Ovary (tissue), 9 donors: ENCODE data around the gene HLA-DQA2. TPM values are rescaled to one million over a fixed set of nuclear protein-coding genes. Genes with fewer than 3 reads are reported as not detected.

Experiments used
- DNase-seq, 5 donors: peaks; one replicate each; pipeline ENCODE4 v3.0.0-alpha.2; 2019 to 2020
- H3K27ac ChIP-seq, 2 donors: fragments of 200-600 bp; one replicate each; pipeline versions ENCODE4 v1.5.1 to v1.8.0; 2019 to 2022
- H3K27me3 ChIP-seq: fragments of 200-600 bp; one replicate; pipeline ENCODE4 v1.8.0; 2022
- H3K36me3 ChIP-seq: fragments of 200-600 bp; sonication (generic); one replicate; pipeline ENCODE4 v1.5.1; 2019
- H3K4me1 ChIP-seq: one replicate; pipeline ENCODE4 v1.8.1; 2013; ENCODE audit warnings: mild to moderate bottlenecking, moderate library complexity; ENCODE audit not compliant: insufficient read depth
- H3K4me3 ChIP-seq: fragments of 200-600 bp; sonication (generic); one replicate; pipeline ENCODE4 v1.5.1; 2017
- H3K9me3 ChIP-seq, 2 donors: fragments of 200-600 bp in 1 of 2; sonication (generic) in 1 of 2; one replicate each; pipeline versions ENCODE4 v1.5.1 to v1.8.1; 2013 to 2019; ENCODE audit warnings: mild to moderate bottlenecking in 1 of 2, moderate library complexity in 1 of 2
- EP300 ChIP-seq: sonication (generic); formaldehyde crosslinking; IDR thresholded peaks from one replicate; pipeline ENCODE4 v1.6.1; 2017; ENCODE audit warnings: antibody characterized with exemption
- POLR2A ChIP-seq: fragments of 450-650 bp; IDR thresholded peaks from one replicate; pipeline ENCODE4 v1.6.1; 2017; ENCODE audit warnings: antibody characterized with exemption, mild to moderate bottlenecking, moderate library complexity
- WGBS, 3 donors: extraction: QIAGEN DNeasy Blood & Tissue Kit in 1 of 3; methylation state at CpG; one replicate each; pipeline versions ENCODE4 v1.1.5 to v1.1.7; 2013 to 2017; 5-methylcytosine and 5-hydroxymethylcytosine counted together
- intact Hi-C, 4 donors: fragments of 100-400 bp; cut with DNase I; formaldehyde crosslinking; loops; one replicate each; pipeline versions ENCODE4 v1.11.0 to v1.15.1; 2022 to 2023
- microRNA-seq, 3 donors: library from miRNA; unstranded; fragments of <30 nt; microRNA quantifications; one replicate each; pipeline versions ENCODE4 to v1.2.0, GENCODE V29; 2019 to 2020
- polyA plus RNA-seq, 2 donors: library from polyadenylated mRNA; stranded (reverse); fragments of 200-250 nt in 1 of 2; fragments of 350-450 nt in 1 of 2; fragmentation: Illumina TruSeq in 1 of 2; extraction: RNeasy Lipid Tissue Mini Kit (QIAGEN cat#74804) in 1 of 2; gene quantifications; one replicate each; pipeline ENCODE4 v1.2.3, GENCODE V29; 2013 to 2014
- small RNA-seq: library from RNA; depleted of rRNA; stranded (forward); fragments of <200 nt; gene quantifications from one replicate; pipeline ENCODE3, GENCODE V24; 2016
- total RNA-seq, 7 donors: library from RNA; depleted of rRNA in 2 of 7; stranded (reverse); fragments of >200 nt in 2 of 7; fragmentation: NEBNext Ultra II Directional in 3 of 7; extraction: Animal tissue kit (Norgen Biotek cat#: 25700) in 3 of 7; gene quantifications; one replicate each; pipeline versions ENCODE4 v1.1.0 to v1.2.4, GENCODE V29; 2016 to 2023
- TF ChIP-seq, protein P1 (sequence below), 3 donors: fragments of 450-650 bp in 2 of 3; fragments of 200-600 bp in 1 of 3; IDR thresholded peaks; one replicate each; pipeline versions ENCODE4 v1.5.1 to v1.8.0; 2016 to 2022; ENCODE audit warnings: antibody characterized with exemption in 3 of 3, mild to moderate bottlenecking in 1 of 3
- donor health status: DM: no; HTN: no; CAD: no; lungs with moderate emphysema.
- donor health status: DM: no; HTN: no; CAD: no.
- donor health status: Bipolar disorder and iron deficiency.
- donor health status: DM: yes; HTN: yes; CAD: no.
- donor health status: DM: no; HTN: no; CAD: no.
- donor health status: DM: yes; HTN: yes; CAD: no.

The HLA-DQA2 gene
- total and polyA plus RNA-seq, 9 donors, result 0.66 to 29.3 (median 1.5) TPM; not detected in 4

DNA sequence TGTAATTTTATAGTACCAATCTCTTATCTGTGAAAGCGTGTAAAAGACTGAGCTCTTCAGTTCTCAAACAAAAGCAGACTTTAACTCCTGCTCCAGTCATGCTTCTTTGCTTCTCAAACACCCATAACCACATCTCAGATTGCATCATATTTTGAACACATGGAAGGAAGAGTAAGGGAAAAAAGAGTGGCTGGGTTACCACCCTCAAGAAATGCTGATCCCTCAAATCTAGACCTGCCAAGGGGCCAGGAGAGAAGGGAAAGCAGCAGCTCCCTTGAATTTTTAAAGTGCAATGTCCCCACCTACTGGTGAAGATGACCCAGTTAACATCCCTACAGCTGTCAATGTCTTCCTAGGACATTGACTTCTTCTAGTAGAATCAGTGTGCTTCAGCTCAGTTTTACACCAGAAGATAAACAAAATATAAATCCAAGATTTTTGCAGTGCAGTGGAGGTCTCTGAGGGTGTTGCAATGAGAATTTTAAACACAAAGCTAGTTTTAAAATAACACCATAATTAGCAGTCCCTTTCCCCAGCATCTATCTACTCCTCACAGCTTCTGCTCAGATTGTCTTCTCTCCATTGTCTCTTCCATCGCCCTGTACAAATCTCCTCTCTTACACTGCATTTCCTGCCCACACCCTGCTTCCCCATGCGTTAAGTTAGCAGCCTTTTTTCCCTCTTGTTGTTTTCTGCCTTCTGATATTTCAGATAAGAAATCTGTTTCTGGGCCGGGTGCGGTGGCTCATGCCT is 44.8 kb downstream of the HLA-DQA2 start:
- Histone ChIP-seq H3K27me3 (no peaks in the 10 kb centered on the region), H3K27ac (no peak overlapping the region), H3K4me1 (no peaks in the 10 kb centered on the region), H3K4me3 (no peak overlapping the region), H3K36me3 (no peaks in the 10 kb centered on the region), H3K9me3 (no peaks in the 10 kb centered on the region)
- 32 to 43% (median 41%) methylated on average over 5 of the region's 5 CpGs for WGBS, 3 donors
- intact Hi-C loops, result no loop called here
- DNase-seq, result peak in 1 of 5 donors; percentile 22
- TF ChIP-seq POLR2A (no peak), EP300 (no peak)
- TF ChIP-seq, protein P1, sequence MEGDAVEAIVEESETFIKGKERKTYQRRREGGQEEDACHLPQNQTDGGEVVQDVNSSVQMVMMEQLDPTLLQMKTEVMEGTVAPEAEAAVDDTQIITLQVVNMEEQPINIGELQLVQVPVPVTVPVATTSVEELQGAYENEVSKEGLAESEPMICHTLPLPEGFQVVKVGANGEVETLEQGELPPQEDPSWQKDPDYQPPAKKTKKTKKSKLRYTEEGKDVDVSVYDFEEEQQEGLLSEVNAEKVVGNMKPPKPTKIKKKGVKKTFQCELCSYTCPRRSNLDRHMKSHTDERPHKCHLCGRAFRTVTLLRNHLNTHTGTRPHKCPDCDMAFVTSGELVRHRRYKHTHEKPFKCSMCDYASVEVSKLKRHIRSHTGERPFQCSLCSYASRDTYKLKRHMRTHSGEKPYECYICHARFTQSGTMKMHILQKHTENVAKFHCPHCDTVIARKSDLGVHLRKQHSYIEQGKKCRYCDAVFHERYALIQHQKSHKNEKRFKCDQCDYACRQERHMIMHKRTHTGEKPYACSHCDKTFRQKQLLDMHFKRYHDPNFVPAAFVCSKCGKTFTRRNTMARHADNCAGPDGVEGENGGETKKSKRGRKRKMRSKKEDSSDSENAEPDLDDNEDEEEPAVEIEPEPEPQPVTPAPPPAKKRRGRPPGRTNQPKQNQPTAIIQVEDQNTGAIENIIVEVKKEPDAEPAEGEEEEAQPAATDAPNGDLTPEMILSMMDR (IDR thresholded peaks at IDR 0.05), result peak in 2 of 3 donors; percentile 14 to 23

DNA sequence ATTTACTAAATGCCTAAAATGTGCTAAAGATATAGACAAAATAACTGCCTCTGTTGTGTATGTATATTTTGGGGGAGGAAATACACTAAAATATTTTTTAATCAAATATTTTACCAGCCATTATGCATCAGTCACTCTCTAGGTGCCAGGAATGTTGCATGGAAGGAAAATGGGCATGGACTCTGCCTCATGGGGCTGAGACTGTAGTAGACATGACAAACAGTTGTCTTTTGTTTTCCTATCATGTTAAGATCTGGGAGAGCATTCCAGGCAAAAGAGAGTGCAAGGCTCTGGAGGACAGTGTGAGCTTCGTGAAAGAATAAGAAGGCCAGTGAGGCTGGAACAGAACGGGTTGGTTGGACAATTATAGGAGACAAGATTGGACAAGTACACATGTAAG is 49.1 kb downstream of the HLA-DQA2 start:
- no peak overlapping the region for H3K27ac ChIP-seq
- no peak for DNase-seq
- no peak overlapping the region for H3K4me3 ChIP-seq
- TF ChIP-seq EP300, result no peak
- TF ChIP-seq, protein P1 (IDR thresholded peaks at IDR 0.05), result no peak
- no peak for TF ChIP-seq POLR2A
- no peaks in the 10 kb centered on the region for H3K36me3 ChIP-seq
- no peaks in the 10 kb centered on the region for H3K27me3 ChIP-seq
- WGBS, 3 donors, result 38 to 72% (median 55%) methylated on average over 2 of the region's 2 CpGs
- no peaks in the 10 kb centered on the region for H3K4me1 ChIP-seq
- intact Hi-C loops, result loop anchor here in 3 of 4 donors (10.0 kb wide), 1 partner anchor 376 kb away; no protein-coding TSS in a partner anchor
- no peaks in the 10 kb centered on the region for H3K9me3 ChIP-seq

- WGBS, 3 donors, result 62 to 69% (median 64%) methylated on average over 3 of the region's 3 CpGs
- no peaks in the 10 kb centered on the region for H3K27me3 ChIP-seq
- no peak for DNase-seq
- H3K4me1 ChIP-seq, result no peaks in the 10 kb centered on the region
- no peak overlapping the region for H3K4me3 ChIP-seq
- no peak overlapping the region for H3K27ac ChIP-seq
- H3K36me3 ChIP-seq, result no peaks in the 10 kb centered on the region
- intact Hi-C loops, result loop anchor here in 3 of 4 donors (10.0 kb wide), 1 partner anchor 378 kb away; no protein-coding TSS in a partner anchor
- no peaks in the 10 kb centered on the region for H3K9me3 ChIP-seq
- no peak for TF ChIP-seq POLR2A
- no peak for TF ChIP-seq EP300
- TF ChIP-seq, protein P1 (IDR thresholded peaks at IDR 0.05), result no peak
These were observed 51.8 kb downstream of the HLA-DQA2 start for GRCh38 chr6:32792901-32793435.

GRCh38 chr6:32794510-32794909 is 53.3 kb downstream of the HLA-DQA2 start:
- intact Hi-C loops, result loop anchor here in 3 of 4 donors (10.0 kb wide), 1 partner anchor 380 kb away; no protein-coding TSS in a partner anchor
- Histone ChIP-seq H3K27ac (no peak overlapping the region), H3K9me3 (no peaks in the 10 kb centered on the region), H3K36me3 (no peaks in the 10 kb centered on the region), H3K27me3 (no peaks in the 10 kb centered on the region), H3K4me3 (no peak overlapping the region), H3K4me1 (no peaks in the 10 kb centered on the region)
- no peak for TF ChIP-seq EP300
- no peak for TF ChIP-seq POLR2A
- TF ChIP-seq, protein P1 (IDR thresholded peaks at IDR 0.05), result no peak
- WGBS, 3 donors, result 37 to 86% (median 83%) methylated on average over 2 of the region's 2 CpGs
- no peak for DNase-seq

Small RNA genes within 50 kb of the gene (microRNA-seq; reads per million reads assigned to microRNA genes)
- gene MIR3135B, result 0 reads per million in 3 donors

Small RNA genes within 50 kb of the gene (small RNA-seq; reads per million reads assigned to genes)
- not detected for gene MIR3135B

Other genes starting within 250 kb of the HLA-DQA2 start
- gene HLA-DRB5, start 211.1 kb upstream of the HLA-DQA2 start, total RNA-seq, result 100 to 1,000 TPM in 1 of 7 donors, 10 to 100 TPM in 4, under 1 TPM in 2; 0.72 to 113 (median 16.5) TPM
- gene HLA-DRB5, start 211.1 kb upstream of the HLA-DQA2 start, polyA plus RNA-seq, result 10 to 100 TPM in 1 of 2 donors, under 1 TPM in 1; 0.41 to 61.4 TPM
- 100 to 1,000 TPM in 2 of 7 donors, 10 to 100 TPM in 5; 16.4 to 136 (median 62.1) TPM for gene HLA-DRB1, start 151.5 kb upstream of the HLA-DQA2 start, total RNA-seq
- 10 to 100 TPM; 47.9 to 95.9 TPM for gene HLA-DRB1, start 151.5 kb upstream of the HLA-DQA2 start, polyA plus RNA-seq
- 10 to 100 TPM in 4 of 7 donors, 1 to 10 TPM in 2, under 1 TPM in 1; 0.72 to 20.9 (median 10.1) TPM for gene HLA-DQA1, start 104.0 kb upstream of the HLA-DQA2 start, total RNA-seq
- gene HLA-DQA1, start 104.0 kb upstream of the HLA-DQA2 start, polyA plus RNA-seq, result 10 to 100 TPM; 10.8 to 44.8 TPM
- 10 to 100 TPM in 3 of 7 donors, 1 to 10 TPM in 3, under 1 TPM in 1; 0.36 to 22.2 (median 7.7) TPM for gene HLA-DQB1, start 74.7 kb upstream of the HLA-DQA2 start, total RNA-seq
- 10 to 100 TPM in 1 of 2 donors, 1 to 10 TPM in 1; 2.5 to 28.5 TPM for gene HLA-DQB1, start 74.7 kb upstream of the HLA-DQA2 start, polyA plus RNA-seq
- 1 to 10 TPM in 2 of 7 donors, under 1 TPM in 3, not detected in 2; 0.33 to 3.7 (median 0.66) TPM for gene HLA-DQB2, start 22.1 kb downstream of the HLA-DQA2 start, total RNA-seq
- gene HLA-DQB2, start 22.1 kb downstream of the HLA-DQA2 start, polyA plus RNA-seq, result 1 to 10 TPM in 1 of 2 donors, not detected in 1; 3.1 TPM
- 1 to 10 TPM in 2 of 7 donors, under 1 TPM in 4, not detected in 1; 0.28 to 4.6 (median 0.73) TPM for gene HLA-DOB, start 75.6 kb downstream of the HLA-DQA2 start, total RNA-seq
- gene HLA-DOB, start 75.6 kb downstream of the HLA-DQA2 start, polyA plus RNA-seq, result 1 to 10 TPM in 1 of 2 donors, under 1 TPM in 1; 0.24 to 1.6 TPM
- gene TAP2, start 97.3 kb downstream of the HLA-DQA2 start, total RNA-seq, result 10 to 100 TPM in 6 of 7 donors, 1 to 10 TPM in 1; 8.9 to 23.8 (median 18.6) TPM
- 10 to 100 TPM; 13.9 to 16.5 TPM for gene TAP2, start 97.3 kb downstream of the HLA-DQA2 start, polyA plus RNA-seq
- 10 to 100 TPM; 28.9 to 44.8 (median 36.0) TPM for gene PSMB8, start 102.7 kb downstream of the HLA-DQA2 start, total RNA-seq
- gene PSMB8, start 102.7 kb downstream of the HLA-DQA2 start, polyA plus RNA-seq, result 100 to 1,000 TPM in 1 of 2 donors, 10 to 100 TPM in 1; 62.2 to 103 TPM
- gene TAP1, start 112.3 kb downstream of the HLA-DQA2 start, total RNA-seq, result 10 to 100 TPM; 17.7 to 30.7 (median 23.3) TPM
- gene TAP1, start 112.3 kb downstream of the HLA-DQA2 start, polyA plus RNA-seq, result 10 to 100 TPM; 22.7 to 48.4 TPM
- 10 to 100 TPM in 6 of 7 donors, 1 to 10 TPM in 1; 9.5 to 28.3 (median 20.4) TPM for gene PSMB9, start 112.8 kb downstream of the HLA-DQA2 start, total RNA-seq
- 10 to 100 TPM; 23.6 to 30.7 TPM for gene PSMB9, start 112.8 kb downstream of the HLA-DQA2 start, polyA plus RNA-seq
- 10 to 100 TPM in 6 of 7 donors, 1 to 10 TPM in 1; 4.3 to 39.1 (median 12.0) TPM for gene HLA-DMB, start 199.6 kb downstream of the HLA-DQA2 start, total RNA-seq
- gene HLA-DMB, start 199.6 kb downstream of the HLA-DQA2 start, polyA plus RNA-seq, result 10 to 100 TPM; 11.0 to 70.0 TPM
- 10 to 100 TPM in 6 of 7 donors, 1 to 10 TPM in 1; 5.7 to 50.4 (median 18.5) TPM for gene HLA-DMA, start 211.7 kb downstream of the HLA-DQA2 start, total RNA-seq
- 100 to 1,000 TPM in 1 of 2 donors, 10 to 100 TPM in 1; 19.2 to 162 TPM for gene HLA-DMA, start 211.7 kb downstream of the HLA-DQA2 start, polyA plus RNA-seq
- 100 to 1,000 TPM; 106 to 196 (median 163) TPM for gene BRD2, start 227.2 kb downstream of the HLA-DQA2 start, total RNA-seq
- 100 to 1,000 TPM; 128 to 301 TPM for gene BRD2, start 227.2 kb downstream of the HLA-DQA2 start, polyA plus RNA-seq